Fibroblast of lung (primary cell): Measurements from ENCODE around the gene XYLT1.
"Not testable (repeated sequence)": the region's sequence is repeated elsewhere in the genome, so short reads cannot be mapped to it uniquely, and the experiment has no call there.

Source experiments
- CTCF ChIP-seq, 2 donors: IDR thresholded peaks in 1 of 2; conservative IDR thresholded peaks in 1 of 2; 1 replicate in 1 of 2; 2 replicates in 1 of 2; pipeline ENCODE4 v1.5.1; 2011 to 2012; ENCODE audit warnings: low read length in 2 of 2, control low read depth in 1 of 2, inconsistent platforms in 1 of 2, low read depth in 1 of 2, mild to moderate bottlenecking in 1 of 2
- EZH2 ChIP-seq: IDR thresholded peaks from 2 replicates; pipeline ENCODE4 v1.5.1; 2012; ENCODE audit warnings: low read length, control low read depth, mild to moderate bottlenecking; ENCODE audit errors: missing control alignments

- not testable (repeated sequence) for TF ChIP-seq CTCF (conservative IDR thresholded peaks at IDR 0.05 in 1 of 2, IDR thresholded peaks at IDR 0.05 in 1 of 2; ENCODE audit: low read depth in 1 of 2, low read length in 2 of 2); EZH2
Measured at GRCh38 chr16:17335406-17335805, 135.4 kb downstream of the XYLT1 start.
